GM10847 (cell line): ENCODE results near the gene BFSP2.

ENCODE experiments used
- POLR2A ChIP-seq: IDR thresholded peaks from 2 replicates; pipeline ENCODE4 v1.6.1; 2011; ENCODE audit not compliant: insufficient read length; ENCODE audit errors: extremely low read depth

Gene BFSP2

DNA sequence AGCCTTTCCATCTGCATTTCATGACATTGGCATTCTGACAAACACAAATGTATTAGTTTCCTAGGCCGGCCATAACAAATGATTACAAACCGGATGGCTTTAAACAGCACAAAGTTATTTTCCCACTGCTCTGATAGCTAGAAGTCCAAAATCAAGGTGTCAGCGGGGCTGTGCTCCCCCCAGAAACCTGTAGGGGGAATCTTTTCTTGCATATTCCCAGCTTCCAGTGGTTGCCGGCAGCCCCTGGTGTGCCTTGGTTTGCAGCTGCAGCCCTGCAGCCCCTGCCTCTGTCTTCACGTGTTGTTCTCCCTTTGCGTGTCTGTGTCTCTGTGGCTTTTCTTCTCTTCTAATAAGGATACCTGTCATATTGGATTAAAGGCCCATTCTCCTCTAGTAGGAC is 94.6 kb downstream of the BFSP2 start:
- no peak for TF ChIP-seq POLR2A

DNA sequence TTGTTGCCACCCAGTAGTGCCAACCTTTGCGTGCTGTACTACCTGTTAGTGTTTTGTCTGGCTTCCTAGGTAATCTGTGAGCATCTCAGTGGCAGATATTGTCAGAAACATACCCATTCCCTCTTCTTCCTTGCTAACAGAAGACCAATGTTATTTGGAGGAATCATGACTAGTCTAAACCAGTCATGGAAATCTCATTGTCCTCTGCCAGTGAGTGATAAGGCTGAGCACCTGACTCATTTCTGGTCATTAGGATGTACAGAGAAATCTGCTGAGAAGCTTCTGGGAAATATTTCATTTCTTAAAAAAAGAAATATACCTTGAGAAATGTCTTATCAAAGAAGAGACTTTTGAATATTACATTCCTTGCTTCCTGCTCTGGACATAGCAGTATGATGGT is 103.6 kb downstream of the BFSP2 start:
- TF ChIP-seq POLR2A = no peak

DNA sequence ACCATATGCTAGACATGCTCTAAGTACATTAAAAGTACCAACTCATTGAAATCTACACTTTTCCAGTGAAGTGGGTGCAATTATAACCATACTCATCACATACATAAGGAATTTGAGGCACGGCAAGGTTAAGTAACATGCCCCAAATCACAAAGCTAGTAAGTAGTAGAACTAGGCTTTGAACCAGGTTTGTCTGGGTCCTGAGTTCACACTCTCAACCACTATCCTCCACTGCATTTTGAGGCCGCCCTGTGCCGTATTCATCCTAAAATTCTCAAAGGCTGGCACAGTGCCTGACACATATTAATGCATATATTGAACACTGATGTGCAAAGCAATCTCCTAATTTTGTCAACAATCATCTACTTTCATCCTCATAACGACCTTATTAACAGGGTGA is 104.9 kb downstream of the BFSP2 start:
- TF ChIP-seq POLR2A = no peak

DNA sequence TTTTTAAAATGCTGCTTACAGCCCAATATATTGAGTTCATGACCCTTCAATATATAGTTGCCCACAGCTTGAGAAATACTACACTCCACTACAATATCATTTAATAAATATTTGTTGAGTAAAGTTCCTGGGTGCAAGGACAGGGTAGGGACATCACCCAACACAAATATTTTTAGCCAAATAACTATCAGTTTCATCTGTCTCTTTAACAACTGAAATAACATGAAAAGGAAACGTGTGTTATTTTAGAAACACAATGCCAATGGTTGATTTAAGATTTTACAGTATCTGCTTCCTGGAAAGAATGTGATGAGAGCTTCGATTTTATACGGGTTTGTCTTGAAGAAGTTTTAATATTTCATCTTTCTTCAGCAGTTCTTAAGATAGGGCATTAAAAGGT is 106.0 kb downstream of the BFSP2 start:
- no peak for TF ChIP-seq POLR2A

DNA sequence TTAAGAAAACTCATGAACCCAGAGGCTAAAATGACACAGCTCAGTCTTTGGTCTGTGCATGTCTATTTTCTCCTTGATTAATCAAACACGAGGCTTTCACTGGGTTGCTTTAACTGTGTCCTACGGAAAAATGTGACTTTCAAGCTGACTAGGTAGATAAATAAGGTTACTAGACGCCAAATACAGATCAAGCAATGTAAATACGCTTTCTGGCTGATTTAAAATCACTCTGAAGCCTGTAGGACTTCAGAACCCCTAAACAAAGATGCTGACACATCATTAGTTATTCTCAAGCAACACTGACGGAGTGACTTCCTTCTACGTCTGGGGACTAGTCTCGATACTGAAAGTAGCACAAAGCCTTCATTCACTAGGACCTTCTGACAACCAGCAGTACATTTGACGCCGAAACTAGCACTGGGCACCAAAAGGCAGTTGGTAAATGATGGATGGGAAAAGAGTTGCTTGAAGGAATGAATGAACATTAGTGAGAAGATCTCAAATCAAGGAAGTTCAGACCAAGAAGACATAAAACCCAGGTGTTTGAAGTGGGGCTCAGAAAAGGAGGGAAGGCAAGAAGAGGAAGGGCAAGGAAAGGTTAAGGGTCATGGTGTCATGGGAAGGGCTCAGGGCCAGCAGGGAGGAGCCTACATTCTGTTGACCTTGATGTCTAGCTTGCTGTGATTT is 106.5 kb downstream of the BFSP2 start:
- TF ChIP-seq POLR2A = no peak

DNA sequence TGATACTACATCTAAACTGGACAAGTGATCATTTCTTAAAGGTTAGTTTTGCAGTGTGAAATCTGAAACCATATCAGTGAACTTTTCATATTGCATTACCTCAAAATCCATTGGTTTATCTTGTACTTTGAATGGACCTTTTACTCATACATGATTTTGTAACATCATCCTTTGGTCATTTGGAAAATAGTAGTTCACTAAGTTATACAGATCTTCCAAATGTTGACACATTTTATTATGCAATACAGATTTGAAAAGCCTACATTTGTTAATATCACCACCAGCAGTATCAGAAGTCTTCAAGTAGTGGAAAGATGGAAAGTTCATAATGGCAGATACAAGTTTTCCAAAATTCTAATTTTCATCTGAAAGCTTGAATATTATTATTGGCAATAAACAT is 109.6 kb downstream of the BFSP2 start:
- no peak for TF ChIP-seq POLR2A

DNA sequence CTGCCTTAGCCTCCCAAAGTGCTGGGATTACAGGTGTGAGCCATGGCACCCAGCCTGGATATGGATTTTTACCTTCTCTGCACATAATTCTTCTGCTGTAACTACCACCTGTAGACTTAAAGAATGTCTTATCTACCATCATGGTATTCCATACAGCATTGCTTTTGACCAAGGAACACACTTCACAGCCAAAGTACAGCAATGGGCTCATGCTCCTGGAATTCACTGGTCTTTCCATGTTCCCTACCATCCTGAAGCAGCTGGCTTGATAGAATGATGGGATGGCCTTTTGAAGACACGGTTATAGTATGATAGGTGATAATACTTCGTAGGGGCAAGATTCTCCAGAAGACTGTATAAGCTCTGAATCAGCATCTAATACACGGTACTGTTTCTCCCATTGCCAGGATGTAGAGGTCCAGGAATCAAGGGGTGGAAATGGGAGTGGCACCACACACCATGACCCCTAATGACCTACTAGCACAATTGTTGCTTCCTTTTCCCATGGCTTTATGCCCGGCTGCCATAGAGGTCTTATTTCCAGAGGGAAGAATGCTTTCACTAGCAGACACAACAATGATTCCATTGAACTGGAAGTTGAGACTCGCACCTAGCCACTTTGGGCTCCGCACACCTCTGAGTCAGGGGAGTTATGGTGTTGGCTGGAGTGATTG is 112.7 kb downstream of the BFSP2 start:
- TF ChIP-seq POLR2A = no peak

DNA sequence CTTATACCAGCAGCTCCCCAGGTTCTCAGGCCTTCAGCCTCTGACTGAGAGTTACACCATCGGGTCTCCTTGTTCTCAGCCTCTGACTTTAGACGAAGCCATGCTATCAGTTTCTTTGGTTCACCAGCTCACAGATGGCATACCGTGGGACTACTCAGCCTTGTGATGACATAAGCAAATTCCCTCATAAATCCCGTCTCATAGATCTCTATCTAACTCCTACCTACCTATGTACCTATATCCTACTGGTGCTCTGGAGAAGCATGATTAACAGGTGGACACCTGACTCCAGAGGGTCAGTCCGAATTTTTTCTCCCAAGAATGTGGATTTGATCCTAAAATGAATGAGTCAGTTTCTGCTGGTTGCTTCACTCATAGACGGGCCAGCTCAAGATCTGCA is 114.6 kb downstream of the BFSP2 start:
- no peak for TF ChIP-seq POLR2A

DNA sequence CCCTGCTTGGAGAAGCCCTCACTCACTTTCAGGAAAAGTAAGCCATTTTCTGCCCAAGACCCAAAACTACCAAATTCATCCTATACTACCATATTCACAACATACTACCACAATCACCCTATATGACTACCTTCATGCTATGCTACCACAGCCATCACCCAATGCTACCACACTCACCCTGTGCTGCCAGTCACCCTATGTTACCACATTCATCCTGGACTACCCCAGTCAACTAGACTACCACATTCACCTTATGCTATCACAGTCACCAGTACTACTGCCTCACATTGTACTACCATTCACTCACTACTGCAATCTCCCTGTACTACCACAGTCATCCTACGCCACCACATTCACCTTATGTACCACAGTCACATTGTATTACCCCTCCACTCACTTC is 115.3 kb downstream of the BFSP2 start:
- no peak for TF ChIP-seq POLR2A

DNA sequence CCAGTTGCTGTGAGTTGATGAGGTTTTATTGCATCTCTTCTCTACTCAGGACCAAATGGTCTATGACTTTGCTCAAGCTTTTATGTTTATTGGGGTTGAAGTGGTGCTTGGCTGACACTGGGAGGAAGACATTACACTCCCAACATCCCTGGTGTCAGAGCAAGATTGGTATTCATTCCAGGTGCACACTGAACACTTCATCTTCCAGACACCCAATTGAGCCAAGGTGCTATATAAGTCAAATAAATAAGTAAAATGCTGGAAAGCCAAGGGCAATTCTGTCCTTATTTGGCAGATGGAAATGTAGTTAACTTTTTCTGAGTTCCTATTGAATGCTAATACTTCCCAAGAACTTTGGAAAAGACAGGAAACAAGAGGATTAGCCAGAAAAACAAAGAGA is 120.4 kb downstream of the BFSP2 start:
- TF ChIP-seq POLR2A = no peak

DNA sequence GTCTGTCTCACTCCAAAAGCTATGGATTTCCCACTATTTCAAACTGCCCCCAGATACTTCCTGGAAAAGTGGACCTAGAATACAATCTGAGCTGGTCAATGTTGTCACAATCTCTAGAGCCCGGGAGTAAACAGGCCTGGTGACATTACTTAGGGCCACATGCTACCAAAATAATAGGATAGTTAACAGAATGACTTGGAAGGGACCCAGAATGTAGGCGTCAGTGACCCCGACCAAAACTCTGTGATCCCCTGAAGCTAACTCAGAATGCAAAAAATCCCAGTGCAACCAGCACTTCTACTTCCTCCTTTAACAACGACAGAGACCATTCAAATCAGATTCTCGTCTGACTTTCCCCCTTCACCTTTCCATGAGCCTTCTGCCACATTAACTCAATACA is 122.1 kb downstream of the BFSP2 start:
- TF ChIP-seq POLR2A = no peak
